HEK293T (cell line): ENCODE data around the gene LHX2.

Experiments
- ARNT ChIP-seq: fragments of 450-650 bp; IDR thresholded peaks from 2 replicates; pipeline ENCODE4 v1.6.1; 2017; ENCODE audit warnings: mild to moderate bottlenecking
- BHLHE40 ChIP-seq: fragments of 450-650 bp; IDR thresholded peaks from 2 replicates; pipeline ENCODE4 v1.6.1; 2016; ENCODE audit warnings: mild to moderate bottlenecking, moderate library complexity, borderline replicate concordance
- CTBP1 ChIP-seq: fragments of 450-650 bp; IDR thresholded peaks from 2 replicates; pipeline ENCODE4 v1.6.1; 2016; ENCODE audit warnings: borderline replicate concordance
- ELF4 ChIP-seq: fragments of 450-650 bp; IDR thresholded peaks from 2 replicates; pipeline ENCODE4 v1.6.1; 2017; ENCODE audit warnings: antibody characterized with exemption
- FOXA1 ChIP-seq: fragments of 450-650 bp; IDR thresholded peaks from 2 replicates; pipeline ENCODE4 v1.6.1; 2016; ENCODE audit warnings: mild to moderate bottlenecking
- FOXK2 ChIP-seq: fragments of 450-650 bp; IDR thresholded peaks from 2 replicates; pipeline ENCODE4 v1.6.1; 2016; ENCODE audit warnings: mild to moderate bottlenecking
- FOXM1 ChIP-seq: fragments of 450-650 bp; IDR thresholded peaks from 2 replicates; pipeline ENCODE4 v1.6.1; 2017; ENCODE audit warnings: mild to moderate bottlenecking, borderline replicate concordance
- L3MBTL2 ChIP-seq: fragments of 450-650 bp; conservative IDR thresholded peaks from 2 replicates; pipeline ENCODE4 v1.6.1; 2016; ENCODE audit warnings: mild to moderate bottlenecking
- NFRKB ChIP-seq: fragments of 450-650 bp; IDR thresholded peaks from 2 replicates; pipeline ENCODE4 v1.6.1; 2016; ENCODE audit warnings: mild to moderate bottlenecking, moderate library complexity
- PKNOX1 ChIP-seq: fragments of 450-650 bp; IDR thresholded peaks from 2 replicates; pipeline ENCODE4 v1.6.1; 2016
- SUZ12 ChIP-seq: fragments of 450-650 bp; IDR thresholded peaks from 2 replicates; pipeline ENCODE4 v1.6.1; 2016; ENCODE audit warnings: mild to moderate bottlenecking
- TARDBP ChIP-seq: fragments of 450-650 bp; IDR thresholded peaks from 2 replicates; pipeline ENCODE4 v1.6.1; 2016
- ZNF384 ChIP-seq: fragments of 450-650 bp; IDR thresholded peaks from 2 replicates; pipeline ENCODE4 v1.6.1; 2016

- no peak for TF ChIP-seq FOXM1
- TF ChIP-seq ELF4: no peak
- no peak for TF ChIP-seq L3MBTL2
- TF ChIP-seq BHLHE40: no peak
- TF ChIP-seq FOXA1: no peak
- no peak for TF ChIP-seq FOXK2
- no peak for TF ChIP-seq ZNF384
- TF ChIP-seq TARDBP: no peak
- TF ChIP-seq SUZ12: no peak
- TF ChIP-seq NFRKB: no peak
- no peak for TF ChIP-seq CTBP1
- TF ChIP-seq PKNOX1: no peak
- no peak for TF ChIP-seq ARNT
Observed at GRCh38 chr9:124066783-124067577, 55.4 kb downstream of the LHX2 start.
